Esophagus muscularis mucosa (tissue), 3 donors: Measurements from ENCODE around the gene C1orf52.

Experiments
- CTCF ChIP-seq, 3 experiments: fragments of 200-600 bp in 2 of 3; fragments of 450-650 bp in 1 of 3; sonication (generic) in 2 of 3; IDR thresholded peaks; one replicate each; pipeline ENCODE4 v1.5.1; 2017 to 2019; ENCODE audit warnings: antibody characterized with exemption in 3 of 3, mild to moderate bottlenecking in 2 of 3, moderate library complexity in 1 of 3
- POLR2A ChIP-seq: fragments of 450-650 bp; IDR thresholded peaks from one replicate; pipeline ENCODE4 v1.6.1; 2017; ENCODE audit warnings: antibody characterized with exemption, moderate library complexity, mild to moderate bottlenecking, low read depth

- TF ChIP-seq POLR2A (no peak), CTCF (IDR thresholded peaks at IDR 0.05) (no peak)
These were observed 29.8 kb downstream of the C1orf52 start for GRCh38 chr1:85229574-85230097.
